ENCODE data around the gene ZDHHC14. TPM values are rescaled to one million over a fixed set of nuclear protein-coding genes. Genes with fewer than 3 reads are reported as not detected.
A peak's percentile ranks its signal among the peaks of the same experiment; 100 is the strongest.

The ZDHHC14 gene
- total RNA-seq, 1 experiment from 2014 or later: 1.7 TPM

- H3K27ac Mint-ChIP-seq: peak overlapping the region; percentile 6 to 95 (median 45); a peak in 6 of 7 replicates
Observed at GRCh38 chr6:157552820-157553485, 172.0 kb downstream of the ZDHHC14 start.

More at GRCh38 chr6:157552820-157553485, 172.0 kb downstream of the ZDHHC14 start:
- H4K91ac ChIP-seq (ENCODE audit: insufficient read length, low read depth, low read length): no peak overlapping the region
- no peaks in the 10 kb centered on the region for H3K79me1 ChIP-seq (ENCODE audit: insufficient read depth, low read depth, low read length, poor library complexity, severe bottlenecking)
- no peak for TF ChIP-seq CTCF (conservative IDR thresholded peaks at IDR 0.05)
- H2AK5ac ChIP-seq (ENCODE audit: insufficient read length, low read length): no peak overlapping the region
- H2BK120ac ChIP-seq (ENCODE audit: low read depth, low read length, poor library complexity, severe bottlenecking): no peak overlapping the region
- H2BK12ac ChIP-seq (ENCODE audit: insufficient read length, low read depth, low read length): no peak overlapping the region
- H3K9ac ChIP-seq (ENCODE audit: extremely low read depth, insufficient read length, low read length): no peak overlapping the region
- H3K4me3 Mint-ChIP-seq: peak overlapping the region in 1 of 2 experiments; percentile 56; a peak in 3 of 5 replicates
- H3T11ph ChIP-seq (ENCODE audit: low read length): no peak overlapping the region
- H3K9me3 ChIP-seq (ENCODE audit: control insufficient read depth, low read depth, low read length): no peaks in the 10 kb centered on the region
- no peaks in the 10 kb centered on the region for H3K79me2 ChIP-seq (ENCODE audit: insufficient read depth, low read length)
- no peak overlapping the region for H3K23ac ChIP-seq (ENCODE audit: insufficient read length, low read depth, low read length)
- no peaks in the 10 kb centered on the region for H3K9me3 Mint-ChIP-seq
- WGBS (ENCODE audit: extremely low coverage, insufficient read length, low lambda C conversion rate): no CpG with 5 or more reads among the region's 5 CpGs
- no peak overlapping the region; the same call in 1 of the 2 replicates for H3K14ac ChIP-seq (ENCODE audit: insufficient read depth, low read length)
- H3K4ac ChIP-seq (ENCODE audit: low read depth, low read length): no peak overlapping the region
- peaks cover 0 to 6% (median 0%) of the 10 kb centered on the region in 3 experiments; a peak in 2 of 7 replicates for H3K36me3 Mint-ChIP-seq (ENCODE audit: insufficient read depth in 1 of 3, low read depth in 3 of 3)
- no peaks in the 10 kb centered on the region for H4K20me1 ChIP-seq (ENCODE audit: control insufficient read depth, insufficient read depth, insufficient read length)
- H3K4me1 ChIP-seq (ENCODE audit: insufficient read depth, low read length): peaks cover 16% of the 10 kb centered on the region
- no peak overlapping the region for H2AFZ ChIP-seq (ENCODE audit: low read length)
- peaks cover 58 to 59% of the 10 kb centered on the region in 2 experiments for H3K4me1 Mint-ChIP-seq
- DNase-seq: no peak
- H3K27me3 ChIP-seq (ENCODE audit: insufficient read depth, low read length): no peaks in the 10 kb centered on the region; the same call in 1 of the 2 replicates
- H2BK15ac ChIP-seq (ENCODE audit: low read depth, low read length): no peak overlapping the region
- no peak overlapping the region for H3K56ac ChIP-seq (ENCODE audit: insufficient read length, low read depth, low read length)
- peak overlapping the region; percentile 29 for H3K27ac ChIP-seq (ENCODE audit: insufficient read length, low read depth, low read length)
- peaks cover 4% of the 10 kb centered on the region for H3K23me2 ChIP-seq (ENCODE audit: insufficient read length, low read depth, low read length, poor library complexity, severe bottlenecking)
- peaks cover 27% of the 10 kb centered on the region for H3K27me3 Mint-ChIP-seq (ENCODE audit: low read depth)
- no peak overlapping the region for H2BK5ac ChIP-seq (ENCODE audit: insufficient read length, low read length)
- H3K4me2 ChIP-seq (ENCODE audit: insufficient read depth, insufficient read length, low read length): peak overlapping the region; percentile 4
- H3K18ac ChIP-seq (ENCODE audit: insufficient read length, low read depth, low read length): no peak overlapping the region
- no peak overlapping the region for H4K5ac ChIP-seq (ENCODE audit: insufficient read length, low read depth, low read length)
- H2BK20ac ChIP-seq (ENCODE audit: low read depth, low read length, poor library complexity, severe bottlenecking): no peak overlapping the region
- no peak overlapping the region for H4K8ac ChIP-seq (replicated peaks; ENCODE audit: insufficient read length, low read depth, low read length)

Measured in H9 (cell line).